Heart left ventricle (tissue), 13 donors: ENCODE results near the gene APLP2.

Experiments
- POLR2A ChIP-seq, 2 donors: fragments of 450-650 bp; IDR thresholded peaks; one replicate each; pipeline ENCODE4 v1.6.1; 2017; ENCODE audit warnings: antibody characterized with exemption in 2 of 2, mild to moderate bottlenecking in 2 of 2, moderate library complexity in 2 of 2
- TF ChIP-seq, protein P1 (sequence below), 12 donors: fragments of 200-600 bp; sonication (generic) in 4 of 12; IDR thresholded peaks; one replicate each; pipeline versions ENCODE4 v1.5.0 to v1.8.0; 2018 to 2022; ENCODE audit warnings: antibody characterized with exemption in 12 of 12, mild to moderate bottlenecking in 5 of 12
- donor health status: ischemic (EF 13 %, LVEDD 7.1; RV severe dilation, severe dysfunction).
- donor health status: DM: no; HTN: yes; CAD: no.
- donor health status: DM: no; HTN: no; CAD: no.
- donor health status: ischemic (EF 25% LVEDD 6.9; RV normal size, moderate dysfunction).
- donor health status: ischemic (EF 25% LVEDD 5.7; RV mildly dilated, moderate dysfunction).
- donor health status: ischemic (EF 35%, LVEDD 5.7; RV mildly dilated, moderate dysfunction).
- donor health status: nonischemic (EF 11% LVEDD 7.7; RV severe dilation, severe dysfunction).
- donor health status: DM: yes; HTN: yes; CAD: no.
- donor health status: PGD.
- donor health status: ischemic (EF 29% LVEDD 5.4; RV normal size, mild dysfunction).
- donor health status: nonischemic (EF 23%, LVEDD 6.1; RV moderate dilation, normal function).

DNA sequence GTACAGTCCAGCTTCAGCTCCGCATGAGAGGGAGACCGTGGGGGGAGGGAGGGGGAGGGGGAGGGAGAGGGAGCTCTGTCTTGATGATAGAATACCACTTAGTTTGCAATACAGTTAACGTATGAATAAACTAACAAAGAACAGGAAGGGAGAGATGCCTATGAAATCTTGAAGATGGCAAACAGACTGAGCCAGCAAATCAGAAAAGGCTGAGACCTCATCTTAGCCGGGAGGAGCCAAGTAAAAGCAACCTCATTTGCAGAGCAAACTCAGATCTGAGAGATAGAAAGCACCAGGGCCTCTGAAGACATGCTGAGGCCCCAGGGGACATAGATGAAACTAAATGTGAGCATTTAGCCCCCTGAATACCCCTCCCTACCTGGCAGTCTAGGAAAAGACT is 23.0 kb downstream of the APLP2 start:
- TF ChIP-seq, protein P1, sequence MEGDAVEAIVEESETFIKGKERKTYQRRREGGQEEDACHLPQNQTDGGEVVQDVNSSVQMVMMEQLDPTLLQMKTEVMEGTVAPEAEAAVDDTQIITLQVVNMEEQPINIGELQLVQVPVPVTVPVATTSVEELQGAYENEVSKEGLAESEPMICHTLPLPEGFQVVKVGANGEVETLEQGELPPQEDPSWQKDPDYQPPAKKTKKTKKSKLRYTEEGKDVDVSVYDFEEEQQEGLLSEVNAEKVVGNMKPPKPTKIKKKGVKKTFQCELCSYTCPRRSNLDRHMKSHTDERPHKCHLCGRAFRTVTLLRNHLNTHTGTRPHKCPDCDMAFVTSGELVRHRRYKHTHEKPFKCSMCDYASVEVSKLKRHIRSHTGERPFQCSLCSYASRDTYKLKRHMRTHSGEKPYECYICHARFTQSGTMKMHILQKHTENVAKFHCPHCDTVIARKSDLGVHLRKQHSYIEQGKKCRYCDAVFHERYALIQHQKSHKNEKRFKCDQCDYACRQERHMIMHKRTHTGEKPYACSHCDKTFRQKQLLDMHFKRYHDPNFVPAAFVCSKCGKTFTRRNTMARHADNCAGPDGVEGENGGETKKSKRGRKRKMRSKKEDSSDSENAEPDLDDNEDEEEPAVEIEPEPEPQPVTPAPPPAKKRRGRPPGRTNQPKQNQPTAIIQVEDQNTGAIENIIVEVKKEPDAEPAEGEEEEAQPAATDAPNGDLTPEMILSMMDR (IDR thresholded peaks at IDR 0.05): no peak
- TF ChIP-seq POLR2A (IDR thresholded peaks at IDR 0.05): no peak
